ENCODE data around the gene RRN3. TPM values are rescaled to one million over a fixed set of nuclear protein-coding genes. Genes with fewer than 3 reads are reported as not detected.
"Not testable (repeated sequence)": the region's sequence is repeated elsewhere in the genome, so short reads cannot be mapped to it uniquely, and the experiment has no call there.

RRN3 gene
- total RNA-seq, 1 experiment from 2014 or later: 32.2 TPM

DNA sequence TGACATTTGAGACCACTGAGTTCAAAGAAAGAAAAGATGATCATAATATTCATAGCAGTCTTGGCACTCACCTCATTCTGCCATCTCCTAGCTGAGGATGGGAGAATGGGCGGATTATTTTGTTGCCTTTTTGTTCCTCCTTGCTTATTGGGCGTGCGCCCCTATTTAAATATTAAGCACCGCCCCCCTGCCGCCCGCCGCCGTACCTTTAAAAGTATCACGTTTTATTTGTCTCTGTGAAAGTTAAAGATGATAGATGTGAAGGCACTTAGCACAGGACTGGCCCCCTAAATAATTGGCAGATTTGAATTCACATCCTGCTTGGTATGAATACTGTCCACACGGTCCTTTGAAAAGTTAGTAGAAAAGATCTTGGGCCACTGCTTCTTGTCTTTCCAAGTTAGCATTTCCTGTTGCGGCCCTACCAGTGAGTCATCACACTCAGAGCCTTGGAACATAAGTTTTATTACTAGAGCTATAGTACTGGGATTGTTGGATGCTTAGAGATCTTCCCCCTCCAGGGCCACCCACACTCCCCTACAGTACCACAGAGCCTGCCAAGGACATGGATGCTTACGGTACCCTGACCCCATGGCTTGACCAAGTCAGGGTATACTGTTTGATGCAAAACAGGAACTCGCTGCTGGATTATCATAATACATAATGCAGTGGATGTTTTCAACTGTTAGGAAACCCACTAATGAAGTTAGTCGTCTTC lies 68.7 kb downstream of the RRN3 start:
- H3K27me3 ChIP-seq (replicated peaks; ENCODE audit: control insufficient read depth, insufficient read depth, low read length); POLR2A ChIA-PET; H3K4me3 ChIP-seq (ENCODE audit: low read depth, low read length); H3K9me3 ChIP-seq; intact Hi-C loops (cut with micrococcal nuclease; ENCODE audit: unreplicated experiment); H3K4me1 ChIP-seq; H3K4me3 Mint-ChIP-seq (ENCODE audit: unreplicated experiment); H3K9me3 Mint-ChIP-seq (ENCODE audit: unreplicated experiment); H3K36me3 ChIP-seq (ENCODE audit: control insufficient read depth, insufficient read depth, low read length); H3K27me3 Mint-ChIP-seq (ENCODE audit: insufficient read depth, unreplicated experiment); DNase-seq; BruUV-seq (replicated peaks); H3K27ac Mint-ChIP-seq (ENCODE audit: unreplicated experiment); H3K4me1 Mint-ChIP-seq (ENCODE audit: low read depth, unreplicated experiment); CTCF ChIA-PET: not testable (repeated sequence)
- peaks cover 80% of the 10 kb centered on the region for H3K36me3 Mint-ChIP-seq (ENCODE audit: insufficient read depth, unreplicated experiment)

DNA sequence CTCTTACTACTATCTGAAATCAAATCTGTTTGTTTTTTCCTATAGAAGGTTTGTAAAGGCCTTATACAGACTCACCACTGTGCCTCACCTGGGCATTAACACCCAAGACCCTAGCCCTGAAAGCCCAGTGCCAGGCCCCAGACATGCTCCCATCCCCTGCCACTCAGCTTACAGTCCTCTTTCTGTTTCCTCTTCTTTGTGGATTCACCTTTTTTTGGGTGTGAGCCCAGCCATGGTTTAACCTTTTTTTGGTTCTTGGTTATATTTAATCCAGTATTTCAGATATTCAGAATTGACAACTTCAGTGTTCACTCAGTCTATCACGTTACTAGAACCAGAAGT lies 69.2 kb downstream of the RRN3 start:
- H3K36me3 ChIP-seq (ENCODE audit: control insufficient read depth, insufficient read depth, low read length); POLR2A ChIA-PET: not testable (repeated sequence)

DNA sequence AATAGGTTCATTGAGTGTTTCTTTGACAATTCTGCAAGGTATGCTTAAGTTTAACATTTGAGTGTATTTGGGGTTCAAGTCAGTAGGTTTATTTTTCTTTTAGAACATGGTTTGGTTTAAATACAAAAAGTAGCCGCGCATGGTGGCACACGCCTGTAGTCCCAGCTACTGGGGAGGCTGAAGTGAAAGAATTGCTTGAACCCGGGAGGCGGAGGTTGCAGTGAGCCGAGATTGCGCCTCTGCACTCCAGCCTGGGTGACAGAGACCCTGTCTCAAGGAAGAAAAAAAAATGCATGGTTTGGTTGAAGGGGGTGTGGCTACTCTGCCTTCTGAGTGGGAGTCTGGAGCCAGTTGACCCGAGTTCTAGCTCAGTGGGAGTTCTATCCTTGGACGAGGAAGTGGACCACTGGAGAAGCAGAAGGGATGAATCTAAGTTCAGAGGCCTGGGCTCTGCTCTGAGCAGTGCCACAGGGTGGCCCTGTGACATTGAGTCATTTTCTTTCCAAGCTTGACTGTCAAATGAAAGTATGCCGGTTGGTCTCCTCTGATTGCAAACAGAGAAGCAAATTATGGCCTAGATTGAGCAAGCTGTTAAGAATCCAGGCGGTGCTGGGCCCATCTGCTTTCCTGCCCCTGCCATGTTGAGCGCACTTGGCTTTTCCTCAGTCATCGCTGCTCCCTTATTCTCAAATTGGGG lies 70.5 kb downstream of the RRN3 start:
- H3K27me3 Mint-ChIP-seq (ENCODE audit: insufficient read depth, unreplicated experiment); H3K4me1 ChIP-seq; H3K4me3 ChIP-seq (ENCODE audit: low read depth, low read length); H3K27ac Mint-ChIP-seq (ENCODE audit: unreplicated experiment); H3K9me3 ChIP-seq; H3K9me3 Mint-ChIP-seq (ENCODE audit: unreplicated experiment); POLR2A ChIA-PET; DNase-seq; H3K36me3 ChIP-seq (ENCODE audit: control insufficient read depth, insufficient read depth, low read length); H3K4me3 Mint-ChIP-seq (ENCODE audit: unreplicated experiment); H3K27me3 ChIP-seq (replicated peaks; ENCODE audit: control insufficient read depth, insufficient read depth, low read length); H3K4me1 Mint-ChIP-seq (ENCODE audit: low read depth, unreplicated experiment); CTCF ChIA-PET; intact Hi-C loops (cut with micrococcal nuclease; ENCODE audit: unreplicated experiment); BruUV-seq (replicated peaks): not testable (repeated sequence)
- H3K36me3 Mint-ChIP-seq (ENCODE audit: insufficient read depth, unreplicated experiment): peaks cover 83% of the 10 kb centered on the region

More for the DNA sequence above, 69.2 kb downstream of the RRN3 start:
- H3K4me3 Mint-ChIP-seq (ENCODE audit: unreplicated experiment); H3K9me3 ChIP-seq; intact Hi-C loops (cut with micrococcal nuclease; ENCODE audit: unreplicated experiment); H3K4me1 Mint-ChIP-seq (ENCODE audit: low read depth, unreplicated experiment); H3K27me3 Mint-ChIP-seq (ENCODE audit: insufficient read depth, unreplicated experiment); H3K4me1 ChIP-seq; H3K9me3 Mint-ChIP-seq (ENCODE audit: unreplicated experiment); H3K27me3 ChIP-seq (replicated peaks; ENCODE audit: control insufficient read depth, insufficient read depth, low read length); H3K4me3 ChIP-seq (ENCODE audit: low read depth, low read length); DNase-seq; BruUV-seq (replicated peaks); CTCF ChIA-PET: not testable (repeated sequence)
- Mint-ChIP-seq H3K27ac (ENCODE audit: unreplicated experiment) (peak overlapping the region; percentile 37), H3K36me3 (ENCODE audit: insufficient read depth, unreplicated experiment) (peaks cover 82% of the 10 kb centered on the region)

DNA sequence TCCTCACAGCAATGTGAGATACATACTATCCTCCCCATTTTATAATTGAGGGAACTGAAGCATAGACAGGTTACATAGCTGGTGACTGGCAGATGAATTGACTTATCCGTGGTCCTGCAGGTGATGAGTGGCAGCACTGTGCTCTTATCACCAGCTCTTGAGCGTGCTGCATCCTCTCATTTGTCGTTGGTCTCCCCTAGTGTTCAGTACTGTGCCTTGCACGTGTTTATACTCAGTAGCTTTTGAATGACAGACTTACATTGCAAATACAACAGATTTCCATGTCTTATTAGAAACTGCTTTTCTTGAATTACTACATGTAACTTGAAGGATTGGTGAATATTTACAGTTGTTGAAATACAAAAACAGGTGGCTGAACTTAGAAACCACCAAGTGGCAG lies 71.9 kb downstream of the RRN3 start:
- peak; percentile 69 to 71 for DNase-seq
- H3K27ac Mint-ChIP-seq (ENCODE audit: unreplicated experiment); H3K36me3 ChIP-seq (ENCODE audit: control insufficient read depth, insufficient read depth, low read length); H3K27me3 Mint-ChIP-seq (ENCODE audit: insufficient read depth, unreplicated experiment); BruUV-seq (replicated peaks); H3K4me3 ChIP-seq (ENCODE audit: low read depth, low read length); intact Hi-C loops (cut with micrococcal nuclease; ENCODE audit: unreplicated experiment); H3K27me3 ChIP-seq (replicated peaks; ENCODE audit: control insufficient read depth, insufficient read depth, low read length); H3K4me3 Mint-ChIP-seq (ENCODE audit: unreplicated experiment); POLR2A ChIA-PET; H3K9me3 ChIP-seq; H3K9me3 Mint-ChIP-seq (ENCODE audit: unreplicated experiment); H3K4me1 Mint-ChIP-seq (ENCODE audit: low read depth, unreplicated experiment); H3K4me1 ChIP-seq: not testable (repeated sequence)
- H3K36me3 Mint-ChIP-seq (ENCODE audit: insufficient read depth, unreplicated experiment): peaks cover 81% of the 10 kb centered on the region
- CTCF ChIA-PET: interaction anchor here (0.8 kb wide), 1 partner anchor 34 kb away, joined by 3 read pairs; no protein-coding TSS in a partner anchor
- TF ChIP-seq, protein P1, sequence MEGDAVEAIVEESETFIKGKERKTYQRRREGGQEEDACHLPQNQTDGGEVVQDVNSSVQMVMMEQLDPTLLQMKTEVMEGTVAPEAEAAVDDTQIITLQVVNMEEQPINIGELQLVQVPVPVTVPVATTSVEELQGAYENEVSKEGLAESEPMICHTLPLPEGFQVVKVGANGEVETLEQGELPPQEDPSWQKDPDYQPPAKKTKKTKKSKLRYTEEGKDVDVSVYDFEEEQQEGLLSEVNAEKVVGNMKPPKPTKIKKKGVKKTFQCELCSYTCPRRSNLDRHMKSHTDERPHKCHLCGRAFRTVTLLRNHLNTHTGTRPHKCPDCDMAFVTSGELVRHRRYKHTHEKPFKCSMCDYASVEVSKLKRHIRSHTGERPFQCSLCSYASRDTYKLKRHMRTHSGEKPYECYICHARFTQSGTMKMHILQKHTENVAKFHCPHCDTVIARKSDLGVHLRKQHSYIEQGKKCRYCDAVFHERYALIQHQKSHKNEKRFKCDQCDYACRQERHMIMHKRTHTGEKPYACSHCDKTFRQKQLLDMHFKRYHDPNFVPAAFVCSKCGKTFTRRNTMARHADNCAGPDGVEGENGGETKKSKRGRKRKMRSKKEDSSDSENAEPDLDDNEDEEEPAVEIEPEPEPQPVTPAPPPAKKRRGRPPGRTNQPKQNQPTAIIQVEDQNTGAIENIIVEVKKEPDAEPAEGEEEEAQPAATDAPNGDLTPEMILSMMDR (IDR thresholded peaks at IDR 0.05; ENCODE audit: insufficient read depth in 1 of 2, low read depth in 1 of 2, low read length in 1 of 2, severe bottlenecking in 1 of 2, unreplicated experiment in 1 of 2): peak; percentile 76 to 79

DNA sequence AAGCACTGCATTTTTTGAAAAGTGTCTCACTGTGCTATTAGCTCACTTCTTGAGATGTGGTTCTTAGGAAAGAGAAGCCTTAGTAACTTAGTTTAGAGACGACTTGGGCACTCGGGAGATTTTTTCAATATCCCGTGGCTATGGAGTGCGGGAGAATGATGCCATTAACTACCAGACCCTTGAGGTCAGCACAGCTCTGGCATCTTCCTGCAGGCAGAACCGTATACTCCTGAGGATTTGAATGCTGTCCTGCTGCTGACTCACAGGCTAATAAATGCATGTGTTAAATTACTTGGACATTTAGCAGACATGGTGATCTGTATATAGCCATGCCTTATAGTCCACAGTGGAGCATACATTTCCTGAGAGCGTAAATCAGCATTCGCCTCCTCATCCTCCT lies 72.6 kb downstream of the RRN3 start:
- CTCF ChIA-PET; H3K9me3 ChIP-seq; BruUV-seq (replicated peaks); intact Hi-C loops (cut with micrococcal nuclease; ENCODE audit: unreplicated experiment); H3K27ac Mint-ChIP-seq (ENCODE audit: unreplicated experiment); H3K4me1 ChIP-seq; POLR2A ChIA-PET; H3K27me3 ChIP-seq (replicated peaks; ENCODE audit: control insufficient read depth, insufficient read depth, low read length); H3K9me3 Mint-ChIP-seq (ENCODE audit: unreplicated experiment); H3K4me1 Mint-ChIP-seq (ENCODE audit: low read depth, unreplicated experiment); H3K4me3 ChIP-seq (ENCODE audit: low read depth, low read length); H3K27me3 Mint-ChIP-seq (ENCODE audit: insufficient read depth, unreplicated experiment); H3K36me3 ChIP-seq (ENCODE audit: control insufficient read depth, insufficient read depth, low read length); DNase-seq; H3K4me3 Mint-ChIP-seq (ENCODE audit: unreplicated experiment): not testable (repeated sequence)
- H3K36me3 Mint-ChIP-seq (ENCODE audit: insufficient read depth, unreplicated experiment): peaks cover 82% of the 10 kb centered on the region

DNA sequence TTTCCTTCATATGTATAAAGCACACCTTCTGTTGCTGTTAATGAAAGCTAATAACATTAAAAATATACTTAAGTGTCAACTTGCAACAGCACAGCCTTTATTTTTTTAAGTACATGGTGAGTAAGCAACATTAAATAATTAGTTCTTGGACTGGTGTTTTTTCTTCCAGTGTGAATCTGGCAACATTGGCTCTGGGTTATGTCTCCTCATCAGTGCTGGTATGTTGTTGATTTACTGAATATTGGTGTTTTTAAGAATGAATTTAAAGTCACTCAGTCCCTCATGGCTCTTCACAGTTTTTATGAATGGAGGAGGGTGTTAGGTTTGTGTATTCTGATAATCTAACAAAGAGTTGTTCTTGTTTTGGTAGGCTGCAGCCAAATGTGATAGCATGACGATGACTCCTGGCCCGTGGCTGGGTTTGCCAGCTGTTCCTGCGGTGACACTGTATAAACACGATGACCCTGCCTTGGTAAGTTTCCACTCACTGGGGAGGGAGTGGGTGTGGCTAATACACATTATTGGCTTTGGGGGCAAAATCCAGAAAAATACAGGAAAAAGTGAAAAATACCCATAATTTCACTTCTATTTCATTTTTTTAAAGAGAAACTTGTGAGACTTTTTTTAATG lies 77.0 kb downstream of the RRN3 start:
- intact Hi-C loops (cut with micrococcal nuclease; ENCODE audit: unreplicated experiment); H3K4me3 Mint-ChIP-seq (ENCODE audit: unreplicated experiment); DNase-seq; CTCF ChIA-PET; H3K27me3 ChIP-seq (replicated peaks; ENCODE audit: control insufficient read depth, insufficient read depth, low read length); H3K9me3 Mint-ChIP-seq (ENCODE audit: unreplicated experiment); H3K4me1 ChIP-seq; H3K36me3 ChIP-seq (ENCODE audit: control insufficient read depth, insufficient read depth, low read length); H3K27ac Mint-ChIP-seq (ENCODE audit: unreplicated experiment); POLR2A ChIA-PET; H3K4me3 ChIP-seq (ENCODE audit: low read depth, low read length); H3K9me3 ChIP-seq; H3K4me1 Mint-ChIP-seq (ENCODE audit: low read depth, unreplicated experiment); BruUV-seq (replicated peaks); H3K27me3 Mint-ChIP-seq (ENCODE audit: insufficient read depth, unreplicated experiment): not testable (repeated sequence)
- peaks cover 81% of the 10 kb centered on the region for H3K36me3 Mint-ChIP-seq (ENCODE audit: insufficient read depth, unreplicated experiment)

Data from Caco-2 (cell line).